ENCODE measurements around the gene GPC6.

The GPC6 gene

GRCh38 chr13:94053986-94054593 is 827.5 kb downstream of the GPC6 start:
- no peak overlapping the region for H3K4me3 ChIP-seq (ENCODE audit: low read depth, low read length)
- TF ChIP-seq, protein P1, sequence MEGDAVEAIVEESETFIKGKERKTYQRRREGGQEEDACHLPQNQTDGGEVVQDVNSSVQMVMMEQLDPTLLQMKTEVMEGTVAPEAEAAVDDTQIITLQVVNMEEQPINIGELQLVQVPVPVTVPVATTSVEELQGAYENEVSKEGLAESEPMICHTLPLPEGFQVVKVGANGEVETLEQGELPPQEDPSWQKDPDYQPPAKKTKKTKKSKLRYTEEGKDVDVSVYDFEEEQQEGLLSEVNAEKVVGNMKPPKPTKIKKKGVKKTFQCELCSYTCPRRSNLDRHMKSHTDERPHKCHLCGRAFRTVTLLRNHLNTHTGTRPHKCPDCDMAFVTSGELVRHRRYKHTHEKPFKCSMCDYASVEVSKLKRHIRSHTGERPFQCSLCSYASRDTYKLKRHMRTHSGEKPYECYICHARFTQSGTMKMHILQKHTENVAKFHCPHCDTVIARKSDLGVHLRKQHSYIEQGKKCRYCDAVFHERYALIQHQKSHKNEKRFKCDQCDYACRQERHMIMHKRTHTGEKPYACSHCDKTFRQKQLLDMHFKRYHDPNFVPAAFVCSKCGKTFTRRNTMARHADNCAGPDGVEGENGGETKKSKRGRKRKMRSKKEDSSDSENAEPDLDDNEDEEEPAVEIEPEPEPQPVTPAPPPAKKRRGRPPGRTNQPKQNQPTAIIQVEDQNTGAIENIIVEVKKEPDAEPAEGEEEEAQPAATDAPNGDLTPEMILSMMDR (IDR thresholded peaks at IDR 0.05; ENCODE audit: insufficient read depth, low read length, missing control alignments) = no peak
- ChIA-PET CTCF (interaction anchor here (1.4 kb wide), 1 partner anchor 13 kb away, joined by 4 read pairs; no protein-coding TSS in a partner anchor), POLR2A (no interaction called here)
- DNase-seq (ENCODE audit: low read depth, low spot score) = no peak

GRCh38 chr13:94056362-94056990 is 829.9 kb downstream of the GPC6 start:
- no peak overlapping the region for H3K4me3 ChIP-seq (ENCODE audit: low read depth, low read length)
- ChIA-PET POLR2A (no interaction called here), CTCF (interaction anchor here (1.6 kb wide), 1 partner anchor 811 kb away, joined by 3 read pairs; no protein-coding TSS in a partner anchor)
- DNase-seq (ENCODE audit: low read depth, low spot score) = no peak
- TF ChIP-seq, protein P1 (IDR thresholded peaks at IDR 0.05; ENCODE audit: insufficient read depth, low read length, missing control alignments) = no peak

DNA sequence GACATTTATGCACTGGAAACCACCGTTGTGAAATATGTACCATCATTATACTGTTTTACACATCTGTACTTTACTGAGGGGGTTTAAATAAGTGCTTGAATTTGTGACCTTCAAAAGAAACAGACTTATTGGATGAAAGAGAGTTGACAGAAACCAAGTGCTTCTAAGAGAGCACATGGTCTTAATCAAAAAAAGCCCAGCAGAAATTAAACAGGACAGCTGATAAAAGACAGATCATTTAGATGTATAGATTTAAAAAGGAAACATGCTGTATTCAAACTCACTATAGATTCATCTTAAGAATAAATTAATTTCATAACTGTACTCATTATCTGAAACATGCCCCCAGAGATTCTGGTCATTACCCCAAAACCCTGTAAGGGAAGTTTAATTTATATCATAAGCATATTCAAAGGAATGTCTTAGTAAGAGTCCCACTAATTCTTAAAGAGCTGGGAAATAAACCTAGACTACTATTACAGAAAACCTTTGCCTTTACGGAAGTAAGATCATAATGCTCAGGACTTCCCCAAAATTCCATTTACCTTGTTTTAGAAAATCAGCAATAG is 831.1 kb downstream of the GPC6 start:
- ChIA-PET POLR2A (no interaction called here), CTCF (interaction anchor here (0.7 kb wide), 1 partner anchor 74 kb away, joined by 3 read pairs; no protein-coding TSS in a partner anchor)
- DNase-seq (ENCODE audit: low read depth, low spot score) = no peak
- TF ChIP-seq, protein P1 (IDR thresholded peaks at IDR 0.05; ENCODE audit: insufficient read depth, low read length, missing control alignments) = no peak
- no peak overlapping the region for H3K4me3 ChIP-seq (ENCODE audit: low read depth, low read length)

- H3K4me3 ChIP-seq (ENCODE audit: low read depth, low read length) = no peak overlapping the region
- ChIA-PET POLR2A (no interaction called here), CTCF (interaction anchor here (0.6 kb wide), 1 partner anchor 608 kb away, joined by 3 read pairs; no protein-coding TSS in a partner anchor)
- TF ChIP-seq, protein P1 (IDR thresholded peaks at IDR 0.05; ENCODE audit: insufficient read depth, low read length, missing control alignments) = no peak
- no peak for DNase-seq (ENCODE audit: low read depth, low spot score)
Observed at GRCh38 chr13:94058821-94059360, 832.3 kb downstream of the GPC6 start.

DNA sequence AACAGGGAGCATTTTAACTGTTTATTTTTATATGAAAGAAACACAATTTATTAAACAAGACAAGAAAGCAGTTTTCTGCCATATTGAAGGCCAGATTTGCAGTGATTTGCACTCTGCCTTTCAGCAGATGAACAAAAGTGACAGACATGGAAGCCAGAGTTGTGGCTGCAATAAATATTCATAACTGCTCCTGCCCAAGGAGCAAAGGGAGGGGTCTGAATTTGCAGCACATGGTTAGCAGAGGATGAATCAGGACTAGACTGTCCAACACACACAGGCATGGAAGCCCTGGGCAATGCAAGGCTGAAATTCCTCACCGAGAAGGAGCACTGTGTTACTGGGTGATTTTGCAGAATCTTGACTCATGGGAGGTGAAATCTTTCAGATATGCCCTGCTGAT is 834.7 kb downstream of the GPC6 start:
- ChIA-PET CTCF (no interaction called here), POLR2A (no interaction called here)
- TF ChIP-seq, protein P1 (IDR thresholded peaks at IDR 0.05; ENCODE audit: insufficient read depth, low read length, missing control alignments) = no peak
- no peak overlapping the region for H3K4me3 ChIP-seq (ENCODE audit: low read depth, low read length)
- DNase-seq (ENCODE audit: low read depth, low spot score) = no peak

- no peak overlapping the region for H3K4me3 ChIP-seq (ENCODE audit: low read depth, low read length)
- ChIA-PET CTCF (no interaction called here), POLR2A (no interaction called here)
- DNase-seq (ENCODE audit: low read depth, low spot score) = no peak
- TF ChIP-seq, protein P1 (IDR thresholded peaks at IDR 0.05; ENCODE audit: insufficient read depth, low read length, missing control alignments) = no peak
Observed at GRCh38 chr13:94063096-94063495, 836.5 kb downstream of the GPC6 start.

Measured in AG04449 (cell line).